GM21526 (cell line): ENCODE data around the gene CALM1.

ENCODE experiments used
- ATAC-seq: cut with Tn5 transposase; IDR thresholded peaks from one replicate; pipeline ENCODE4 v1.9.1; 2021; ENCODE audit warnings: moderate library complexity; ENCODE audit not compliant: unreplicated experiment, low FRiP score

CALM1 gene

GRCh38 chr14:90406384-90406798 is 9.6 kb downstream of the CALM1 start:
- no peak for ATAC-seq

GRCh38 chr14:90407230-90407629 is 10.4 kb downstream of the CALM1 start:
- ATAC-seq = no peak

DNA sequence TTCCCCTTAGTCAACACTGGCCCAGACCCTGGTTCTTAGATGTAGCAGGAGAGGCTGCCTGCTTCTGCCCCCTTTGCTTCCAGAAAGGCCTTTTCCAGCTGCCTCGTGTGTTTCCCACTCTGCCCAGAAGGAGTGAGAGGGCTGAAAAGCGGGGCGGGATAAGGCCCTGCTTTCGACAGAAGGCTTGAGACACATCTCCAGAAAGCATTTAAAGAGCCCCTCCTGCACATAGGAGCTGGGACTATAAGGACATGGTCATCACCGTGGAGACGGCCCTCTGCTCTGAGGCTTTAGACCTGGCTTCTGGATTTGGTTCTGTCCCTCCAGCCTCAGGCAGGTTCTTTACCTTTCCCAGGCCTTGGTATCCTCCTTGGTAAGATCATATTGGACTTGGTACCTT is 11.9 kb downstream of the CALM1 start:
- no peak for ATAC-seq

GRCh38 chr14:90409209-90409730 is 12.4 kb downstream of the CALM1 start:
- no peak for ATAC-seq

DNA sequence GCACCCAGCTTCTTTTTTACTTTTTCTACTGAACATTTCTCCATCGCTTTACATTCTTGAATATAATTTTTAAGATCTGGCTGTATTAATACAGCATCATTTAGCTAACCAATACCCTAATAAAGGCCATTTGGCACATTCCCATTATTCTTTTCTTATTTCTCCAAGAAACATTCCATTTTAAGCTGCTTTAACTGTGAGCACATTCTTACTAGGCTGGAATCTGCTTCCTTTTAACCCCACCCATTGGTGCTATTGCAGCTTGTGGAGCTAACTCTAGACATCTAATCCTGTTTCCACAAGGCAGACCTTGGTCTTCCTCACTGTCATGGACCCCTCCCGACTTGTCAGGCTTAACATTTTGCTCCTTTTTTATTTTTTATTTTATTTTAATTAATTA is 15.2 kb downstream of the CALM1 start:
- ATAC-seq = no peak

GRCh38 chr14:90416720-90417119 is 19.9 kb downstream of the CALM1 start:
- ATAC-seq = no peak

GRCh38 chr14:90418053-90418452 is 21.2 kb downstream of the CALM1 start:
- ATAC-seq = no peak

- no peak for ATAC-seq
These were observed 22.4 kb downstream of the CALM1 start for GRCh38 chr14:90419200-90419599.

DNA sequence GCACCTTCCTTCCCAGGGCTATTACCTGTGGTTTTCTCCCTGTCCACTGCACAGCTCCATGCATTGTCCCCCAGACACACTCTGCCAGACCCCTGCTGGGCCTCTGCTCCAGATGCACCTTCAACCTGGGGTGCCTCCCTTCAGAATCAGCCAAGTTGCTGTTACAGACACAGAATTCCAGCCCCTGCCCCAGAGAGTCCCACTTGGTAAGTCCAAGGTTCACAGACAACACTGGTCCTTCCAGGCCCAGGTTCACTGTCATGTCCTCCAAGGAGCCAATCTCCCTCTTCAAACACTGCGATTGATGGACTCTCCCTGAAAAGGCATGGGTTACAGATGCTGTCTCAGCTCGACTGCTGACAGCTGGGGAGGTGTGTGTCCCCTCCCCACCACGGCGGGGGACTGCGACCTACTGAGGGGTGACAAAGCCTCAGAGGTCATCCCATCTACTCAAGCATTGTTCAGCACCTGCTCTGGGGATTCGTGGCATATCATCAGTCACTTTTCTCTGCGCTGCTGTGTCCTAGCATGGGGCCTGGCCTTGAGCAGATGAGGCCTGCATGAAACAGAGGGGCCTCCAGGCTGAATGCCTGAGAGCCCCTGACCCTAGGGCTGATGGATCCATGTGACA is 24.3 kb downstream of the CALM1 start:
- no peak for ATAC-seq

GRCh38 chr14:90421632-90422020 is 24.8 kb downstream of the CALM1 start:
- no peak for ATAC-seq

GRCh38 chr14:90423166-90423565 is 26.3 kb downstream of the CALM1 start:
- no peak for ATAC-seq

DNA sequence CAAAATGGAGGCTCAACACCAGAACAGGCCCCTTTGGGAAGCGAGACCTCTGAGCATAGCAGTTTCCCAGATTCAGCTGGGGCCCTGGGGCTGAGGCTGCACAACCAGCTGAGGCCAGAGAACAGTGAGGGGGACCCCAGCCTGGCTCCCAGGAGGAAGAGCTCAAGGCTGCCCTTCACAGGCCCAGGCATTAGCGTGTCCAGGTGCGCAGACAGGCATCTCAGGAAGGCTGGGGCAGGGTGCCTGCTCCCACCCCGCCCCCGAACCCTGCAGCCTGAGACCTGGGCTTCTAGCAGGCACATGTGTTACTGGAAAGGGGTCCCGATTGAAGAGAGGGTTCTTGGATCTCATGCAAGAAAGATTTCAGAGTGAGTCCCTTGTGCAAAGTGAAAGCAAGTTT is 27.2 kb downstream of the CALM1 start:
- ATAC-seq = no peak

DNA sequence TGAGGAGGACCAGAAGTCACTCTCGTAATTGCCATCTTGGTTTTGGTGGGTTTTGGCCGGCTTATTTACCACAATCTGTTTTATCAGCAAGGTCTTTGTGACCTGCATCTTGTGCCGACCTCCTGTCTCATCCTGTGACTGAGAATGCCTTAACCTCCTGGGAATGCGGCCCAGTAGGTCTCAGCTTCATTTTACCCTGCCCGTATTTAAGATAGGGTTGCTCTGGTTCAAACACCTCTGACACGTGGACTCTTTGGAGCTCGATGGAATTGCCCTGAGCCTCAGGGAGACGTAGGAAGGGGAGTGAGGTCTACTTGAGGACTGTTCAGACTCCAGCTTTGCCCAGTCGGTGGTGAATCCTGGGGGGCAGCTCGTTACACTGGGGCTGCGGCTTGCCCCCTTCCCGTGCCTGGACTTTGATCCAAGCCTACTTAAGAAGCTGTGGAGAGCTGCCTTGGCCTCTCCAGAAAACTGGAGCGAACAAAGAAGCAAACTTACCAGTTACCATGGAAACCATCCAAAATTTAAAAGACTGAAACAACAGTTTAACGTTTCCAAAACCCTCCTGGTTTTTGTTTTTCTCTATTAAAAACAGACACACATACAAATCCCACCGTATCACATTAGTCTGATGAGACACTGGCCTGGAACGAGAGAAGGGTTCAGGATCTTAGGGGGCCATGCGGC is 28.0 kb downstream of the CALM1 start:
- ATAC-seq = no peak

DNA sequence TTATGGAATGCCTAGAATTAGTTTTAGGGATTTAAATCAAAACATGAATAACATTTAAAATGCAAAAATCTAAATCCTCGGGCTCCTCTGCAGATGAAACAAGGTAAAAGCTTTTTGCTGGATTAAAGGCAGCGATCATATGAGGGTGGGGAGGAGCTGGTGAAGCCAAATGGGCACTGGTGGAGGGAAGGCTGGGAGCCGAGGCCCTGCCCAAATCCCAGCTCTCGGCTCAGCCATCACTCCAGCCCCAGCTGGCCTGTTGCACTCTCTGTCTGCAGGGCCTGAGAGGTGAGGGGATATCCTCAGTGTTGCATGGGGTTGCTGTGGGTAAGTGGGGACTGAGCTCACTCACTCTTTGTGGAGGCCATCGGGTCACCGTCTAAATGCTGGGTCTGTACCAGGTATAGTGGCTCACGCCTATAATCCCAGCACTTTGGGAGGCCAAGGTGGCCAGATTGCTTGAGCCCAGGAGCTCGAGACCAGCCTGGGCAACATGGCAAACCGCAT is 28.6 kb downstream of the CALM1 start:
- no peak for ATAC-seq

DNA sequence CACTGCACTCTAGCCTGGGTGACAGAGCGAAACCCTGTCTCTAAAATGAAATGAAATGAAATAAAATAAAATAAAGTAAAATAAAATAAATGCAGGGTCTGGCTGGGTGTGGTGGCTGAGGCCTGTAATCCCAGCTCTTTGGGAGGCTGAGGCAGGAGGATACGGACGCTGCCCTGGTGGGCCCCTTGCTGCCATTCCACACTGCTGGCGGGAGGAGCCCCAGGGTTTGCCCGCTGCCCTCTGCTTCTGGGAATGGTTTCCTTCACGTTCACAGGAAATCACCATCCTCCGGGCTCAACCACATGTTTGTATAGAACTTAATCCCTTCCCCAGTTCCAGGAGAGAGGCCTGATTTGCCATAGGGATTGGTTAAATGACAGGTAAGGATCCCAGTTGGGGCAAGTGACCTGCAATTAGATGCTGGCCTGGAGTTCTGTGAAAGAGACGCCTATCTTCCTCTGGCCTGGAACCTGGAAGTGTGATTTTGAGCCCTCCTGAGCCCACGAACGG is 29.3 kb downstream of the CALM1 start:
- no peak for ATAC-seq

GRCh38 chr14:90426663-90427062 is 29.8 kb downstream of the CALM1 start:
- no peak for ATAC-seq

DNA sequence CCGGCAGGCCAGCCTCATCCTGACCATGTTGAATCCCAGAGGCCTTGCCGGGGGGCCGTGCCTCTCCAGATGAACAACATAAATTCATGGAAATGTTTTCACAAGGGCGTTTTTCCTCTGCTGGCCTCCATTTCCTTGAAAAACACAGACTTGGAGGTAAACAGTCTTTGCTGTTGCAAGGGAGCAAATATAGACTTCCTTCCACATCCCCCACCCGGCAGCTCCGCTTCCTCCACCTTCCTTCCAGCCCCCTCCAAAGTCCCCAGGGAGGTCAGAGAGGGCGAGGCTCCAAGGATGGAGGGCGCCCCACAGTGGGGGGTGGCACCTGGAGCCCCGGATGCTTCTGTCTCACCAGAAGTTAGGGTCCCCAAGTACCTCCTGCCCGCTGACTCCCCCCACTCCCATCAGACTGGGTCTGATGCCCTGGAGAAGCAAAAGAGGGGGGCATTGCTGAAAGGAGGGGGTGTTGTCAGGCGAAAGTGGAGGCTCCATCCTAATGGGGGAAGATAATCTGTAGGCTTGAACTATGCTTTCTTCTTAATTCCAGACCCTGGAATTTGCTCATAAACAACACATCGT is 31.1 kb downstream of the CALM1 start:
- ATAC-seq = no peak

DNA sequence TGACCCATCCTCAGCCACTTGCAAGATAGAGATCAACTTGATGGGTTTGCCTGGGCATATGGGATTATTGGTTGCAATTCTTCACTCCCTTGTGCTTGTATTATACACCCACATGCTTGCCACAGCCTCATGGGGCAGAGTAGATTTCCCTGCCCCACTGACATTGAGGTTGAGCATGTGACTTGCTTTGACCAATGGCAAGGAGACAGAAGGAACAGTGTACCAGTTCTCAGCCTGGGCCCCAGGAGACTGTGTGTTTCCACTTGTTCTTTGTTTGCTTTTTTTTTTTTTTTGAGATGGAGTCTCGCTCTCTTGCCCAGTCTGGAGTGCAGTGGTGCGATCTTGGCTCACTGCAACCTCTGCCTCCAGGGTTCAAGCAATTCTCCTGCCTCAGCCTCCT is 31.8 kb downstream of the CALM1 start:
- ATAC-seq = no peak

DNA sequence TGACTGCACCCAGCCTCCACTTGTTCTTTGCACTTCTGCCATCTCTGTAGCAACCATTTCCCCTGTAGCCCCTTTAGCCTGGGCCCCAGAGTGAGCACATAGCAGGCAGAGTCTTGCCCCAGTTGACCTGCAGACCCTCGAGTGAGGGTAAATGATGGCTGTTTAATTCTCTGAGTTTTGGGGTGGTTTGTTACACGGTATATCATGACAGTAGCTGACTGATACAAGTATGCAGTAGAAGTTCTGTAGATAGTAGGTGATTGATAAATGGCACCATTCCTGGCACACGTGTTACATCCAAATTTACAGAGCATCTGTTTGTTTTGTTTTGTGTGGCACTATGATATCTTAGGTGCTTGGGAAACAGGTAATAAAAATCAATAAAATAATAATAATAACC is 32.4 kb downstream of the CALM1 start:
- ATAC-seq = no peak

- ATAC-seq = no peak
These were observed 32.9 kb downstream of the CALM1 start for GRCh38 chr14:90429754-90430153.

GRCh38 chr14:90434370-90435020 is 37.7 kb downstream of the CALM1 start:
- ATAC-seq = no peak
